ENCODE results near the gene FBXL13. TPM values are rescaled to one million over a fixed set of nuclear protein-coding genes. Genes with fewer than 3 reads are reported as not detected.

Gene FBXL13
- total and polyA plus RNA-seq, 4 experiments from 2014 or later: 0.10 to 2.2 (median 0.49) TPM; not detected in 1

DNA sequence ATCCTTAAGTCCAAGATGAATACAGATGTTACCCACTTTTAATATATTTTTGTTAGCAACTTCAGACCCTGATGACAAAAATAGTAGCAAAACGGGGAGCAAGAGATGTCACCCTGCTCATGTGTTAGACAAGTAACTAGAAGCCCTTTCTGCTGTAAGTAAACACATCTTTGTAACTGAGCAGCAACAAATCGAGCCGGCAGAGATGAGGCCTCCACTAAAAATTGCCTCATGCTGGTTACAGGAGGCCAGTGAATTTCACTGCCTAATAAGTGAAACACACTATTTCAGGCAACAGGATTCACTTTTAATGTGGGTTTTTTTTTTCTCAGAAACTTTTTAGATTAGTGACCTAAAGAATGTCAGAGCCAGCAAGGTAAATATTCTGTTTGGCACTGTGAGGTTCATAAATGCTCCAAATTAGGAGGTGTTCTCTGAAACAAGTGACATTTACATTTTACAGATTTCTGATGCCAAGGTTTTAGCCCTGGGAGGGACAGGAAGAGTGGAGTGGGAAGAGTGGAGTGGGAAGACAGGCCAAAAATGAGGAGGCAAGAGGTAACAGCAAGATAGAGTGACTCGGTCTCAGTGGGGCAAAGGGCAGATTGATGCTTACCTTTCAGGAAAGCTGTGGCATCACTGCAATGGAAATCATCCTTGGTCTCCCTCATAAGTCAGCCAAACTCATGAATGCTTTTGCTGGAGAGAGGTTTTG lies 215.4 kb downstream of the FBXL13 start:
- no peaks in the 10 kb centered on the region for H3K36me3 Mint-ChIP-seq
- intact Hi-C loops (cut with micrococcal nuclease): no loop called here
- H3K4me3 Mint-ChIP-seq: no peak overlapping the region

DNA sequence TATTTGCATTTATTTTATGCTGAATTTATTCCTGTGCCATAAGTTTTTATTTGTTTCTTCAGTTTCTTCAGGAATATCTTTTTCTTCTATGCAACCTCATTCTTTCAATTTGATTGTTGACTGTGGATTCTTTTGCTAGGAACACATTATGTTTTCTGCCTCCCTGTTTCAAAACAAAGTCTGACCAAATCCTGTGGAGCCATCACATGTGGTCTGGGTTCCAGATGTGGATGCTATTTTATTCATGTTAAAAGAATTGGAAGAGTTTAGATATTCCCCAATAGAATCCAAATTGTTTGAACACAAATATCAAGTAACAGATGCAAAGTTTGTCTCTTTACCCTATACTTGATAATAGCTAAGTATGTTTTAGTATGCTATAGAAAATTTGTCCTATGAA lies 218.6 kb downstream of the FBXL13 start:
- Histone ChIP-seq H3K4me1 (ENCODE audit: insufficient read depth, low read length) (no peaks in the 10 kb centered on the region), H3K27ac (ENCODE audit: low read depth, low read length) (no peak overlapping the region), H3K27me3 (ENCODE audit: insufficient read depth, low read length) (no peaks in the 10 kb centered on the region), H3K9me3 (ENCODE audit: control insufficient read depth in 1 of 2, low read length in 2 of 2) (no peaks in the 10 kb centered on the region), H3K4me3 (ENCODE audit: low read length in 2 of 2) (no peak overlapping the region), H3K36me3 (ENCODE audit: insufficient read depth, low read length) (no peaks in the 10 kb centered on the region)
- Mint-ChIP-seq H3K36me3 (peaks cover 13 to 18% of the 10 kb centered on the region in 2 donors), H3K4me1 (no peaks in the 10 kb centered on the region), H3K4me3 (no peak overlapping the region), H3K27me3 (no peaks in the 10 kb centered on the region), H3K27ac (no peak overlapping the region), H3K9me3 (peaks cover 2 to 19% (median 13%) of the 10 kb centered on the region in 8 donors)
- CTCF ChIA-PET (ENCODE audit: partially characterized antibody): no interaction called here
- DNase-seq: no peak
- intact Hi-C loops (cut with micrococcal nuclease): no loop called here
- POLR2A ChIA-PET (ENCODE audit: partially characterized antibody): no interaction called here

More for the DNA sequence above, 215.4 kb downstream of the FBXL13 start:
- POLR2A ChIA-PET (ENCODE audit: partially characterized antibody): no interaction called here
- H3K36me3 ChIP-seq (ENCODE audit: insufficient read depth, low read length): no peaks in the 10 kb centered on the region
- Mint-ChIP-seq H3K27me3 (peaks cover 0 to 2% of the 10 kb centered on the region in 2 donors), H3K4me1 (no peaks in the 10 kb centered on the region), H3K9me3 (peaks cover 0 to 3% (median 0%) of the 10 kb centered on the region in 8 donors), H3K27ac (no peak overlapping the region)
- H3K9me3 ChIP-seq (ENCODE audit: control insufficient read depth in 1 of 2, low read length in 2 of 2): no peaks in the 10 kb centered on the region
- CTCF ChIA-PET (ENCODE audit: partially characterized antibody): no interaction called here
- no peak overlapping the region for H3K27ac ChIP-seq (ENCODE audit: low read depth, low read length)
- no peaks in the 10 kb centered on the region for H3K4me1 ChIP-seq (ENCODE audit: insufficient read depth, low read length)
- no peak for DNase-seq
- H3K4me3 ChIP-seq (ENCODE audit: low read length in 2 of 2): no peak overlapping the region
- H3K27me3 ChIP-seq (ENCODE audit: insufficient read depth, low read length): no peaks in the 10 kb centered on the region

DNA sequence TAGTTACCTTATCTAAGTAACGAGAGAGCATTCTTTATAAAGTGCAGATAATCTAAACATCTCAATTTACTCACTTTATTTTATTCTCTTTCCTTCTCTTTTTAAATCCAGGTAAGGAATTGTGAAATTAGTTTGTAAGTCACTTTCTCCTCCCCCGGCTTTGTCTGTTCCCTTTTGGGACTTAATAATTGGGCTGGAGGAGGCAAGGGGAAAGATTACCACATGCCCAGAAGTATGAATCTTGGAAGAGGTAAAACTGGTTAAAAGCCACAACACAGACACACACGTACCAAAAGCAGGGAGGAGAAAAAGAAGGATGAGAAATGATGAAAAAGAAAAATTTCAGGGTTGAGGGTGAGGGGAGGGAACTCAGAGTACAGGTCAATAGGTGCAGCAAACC lies 225.1 kb downstream of the FBXL13 start:
- Histone ChIP-seq H3K9me3 (ENCODE audit: control insufficient read depth in 1 of 2, low read length in 2 of 2) (no peaks in the 10 kb centered on the region), H3K27me3 (ENCODE audit: insufficient read depth, low read length) (no peaks in the 10 kb centered on the region), H3K4me1 (ENCODE audit: insufficient read depth, low read length) (no peaks in the 10 kb centered on the region), H3K27ac (ENCODE audit: low read depth, low read length) (no peak overlapping the region), H3K36me3 (ENCODE audit: insufficient read depth, low read length) (no peaks in the 10 kb centered on the region), H3K4me3 (ENCODE audit: low read length in 2 of 2) (no peak overlapping the region)
- H3K4me1 Mint-ChIP-seq: no peaks in the 10 kb centered on the region
- H3K27me3 Mint-ChIP-seq: no peaks in the 10 kb centered on the region
- intact Hi-C loops (cut with micrococcal nuclease): no loop called here
- CTCF ChIA-PET (ENCODE audit: partially characterized antibody): no interaction called here
- peaks cover 2 to 16% (median 13%) of the 10 kb centered on the region in 8 donors for H3K9me3 Mint-ChIP-seq
- H3K27ac Mint-ChIP-seq: peak overlapping the region in 1 of 7 donors; percentile 57
- H3K36me3 Mint-ChIP-seq: peaks cover 14 to 25% of the 10 kb centered on the region in 2 donors
- no peak overlapping the region for H3K4me3 Mint-ChIP-seq
- POLR2A ChIA-PET (ENCODE audit: partially characterized antibody): no interaction called here
- no peak for DNase-seq

- no peaks in the 10 kb centered on the region for H3K9me3 ChIP-seq (ENCODE audit: control insufficient read depth in 1 of 2, low read length in 2 of 2)
- ChIA-PET POLR2A (ENCODE audit: partially characterized antibody) (no interaction called here), CTCF (ENCODE audit: partially characterized antibody) (no interaction called here)
- no peak for DNase-seq
- peaks cover 14 to 25% of the 10 kb centered on the region in 2 donors for H3K36me3 Mint-ChIP-seq
- peaks cover 2 to 16% (median 13%) of the 10 kb centered on the region in 8 donors for H3K9me3 Mint-ChIP-seq
- H3K4me1 ChIP-seq (ENCODE audit: insufficient read depth, low read length): no peaks in the 10 kb centered on the region
- H3K4me3 ChIP-seq (ENCODE audit: low read length in 2 of 2): no peak overlapping the region
- H3K27ac ChIP-seq (ENCODE audit: low read depth, low read length): no peak overlapping the region
- H3K4me1 Mint-ChIP-seq: no peaks in the 10 kb centered on the region
- H3K36me3 ChIP-seq (ENCODE audit: insufficient read depth, low read length): no peaks in the 10 kb centered on the region
- no peak overlapping the region for H3K27ac Mint-ChIP-seq
- H3K4me3 Mint-ChIP-seq: no peak overlapping the region
- H3K27me3 ChIP-seq (ENCODE audit: insufficient read depth, low read length): no peaks in the 10 kb centered on the region
- intact Hi-C loops (cut with micrococcal nuclease): no loop called here
- H3K27me3 Mint-ChIP-seq: no peaks in the 10 kb centered on the region
These were observed 225.5 kb downstream of the FBXL13 start for GRCh38 chr7:102849079-102849478.

GRCh38 chr7:102845346-102845745 lies 229.2 kb downstream of the FBXL13 start:
- no peaks in the 10 kb centered on the region for H3K4me1 Mint-ChIP-seq
- no peak overlapping the region for H3K27ac Mint-ChIP-seq
- Histone ChIP-seq H3K4me1 (ENCODE audit: insufficient read depth, low read length) (no peaks in the 10 kb centered on the region), H3K27ac (ENCODE audit: low read depth, low read length) (no peak overlapping the region), H3K36me3 (ENCODE audit: insufficient read depth, low read length) (no peaks in the 10 kb centered on the region), H3K9me3 (ENCODE audit: control insufficient read depth in 1 of 2, low read length in 2 of 2) (no peaks in the 10 kb centered on the region), H3K4me3 (ENCODE audit: low read length in 2 of 2) (no peak overlapping the region), H3K27me3 (ENCODE audit: insufficient read depth, low read length) (no peaks in the 10 kb centered on the region)
- no peaks in the 10 kb centered on the region for H3K9me3 Mint-ChIP-seq
- H3K36me3 Mint-ChIP-seq: peaks cover 3 to 12% of the 10 kb centered on the region in 2 donors
- H3K4me3 Mint-ChIP-seq: no peak overlapping the region
- intact Hi-C loops (cut with micrococcal nuclease): no loop called here
- no peak for DNase-seq
- H3K27me3 Mint-ChIP-seq: no peaks in the 10 kb centered on the region
- POLR2A ChIA-PET (ENCODE audit: partially characterized antibody): no interaction called here
- CTCF ChIA-PET (ENCODE audit: partially characterized antibody): no interaction called here

- no peaks in the 10 kb centered on the region for H3K4me1 ChIP-seq (ENCODE audit: insufficient read depth, low read length)
- no peak overlapping the region for H3K4me3 ChIP-seq (ENCODE audit: low read length in 2 of 2)
- no peaks in the 10 kb centered on the region for H3K36me3 ChIP-seq (ENCODE audit: insufficient read depth, low read length)
- no peaks in the 10 kb centered on the region for H3K9me3 ChIP-seq (ENCODE audit: control insufficient read depth in 1 of 2, low read length in 2 of 2)
- DNase-seq: no peak
- H3K27ac ChIP-seq (ENCODE audit: low read depth, low read length): no peak overlapping the region
- Mint-ChIP-seq H3K27me3 (no peaks in the 10 kb centered on the region), H3K36me3 (peaks cover 3 to 11% of the 10 kb centered on the region in 2 donors), H3K9me3 (no peaks in the 10 kb centered on the region), H3K27ac (no peak overlapping the region), H3K4me1 (no peaks in the 10 kb centered on the region), H3K4me3 (no peak overlapping the region)
- ChIA-PET CTCF (ENCODE audit: partially characterized antibody) (no interaction called here), POLR2A (ENCODE audit: partially characterized antibody) (no interaction called here)
- intact Hi-C loops (cut with micrococcal nuclease): no loop called here
- H3K27me3 ChIP-seq (ENCODE audit: insufficient read depth, low read length): no peaks in the 10 kb centered on the region
These were observed 230.7 kb downstream of the FBXL13 start for GRCh38 chr7:102843850-102844249.

GRCh38 chr7:102842284-102842683 lies 232.3 kb downstream of the FBXL13 start:
- intact Hi-C loops (cut with micrococcal nuclease): no loop called here
- CTCF ChIA-PET (ENCODE audit: partially characterized antibody): no interaction called here

More at GRCh38 chr7:102842284-102842683, 232.3 kb downstream of the FBXL13 start:
- no peak for DNase-seq
- Histone ChIP-seq H3K4me3 (ENCODE audit: low read length in 2 of 2) (no peak overlapping the region), H3K4me1 (ENCODE audit: insufficient read depth, low read length) (no peaks in the 10 kb centered on the region), H3K27ac (ENCODE audit: low read depth, low read length) (no peak overlapping the region), H3K9me3 (ENCODE audit: control insufficient read depth in 1 of 2, low read length in 2 of 2) (no peaks in the 10 kb centered on the region), H3K27me3 (ENCODE audit: insufficient read depth, low read length) (no peaks in the 10 kb centered on the region), H3K36me3 (ENCODE audit: insufficient read depth, low read length) (no peaks in the 10 kb centered on the region)
- H3K4me3 Mint-ChIP-seq: no peak overlapping the region
- no peaks in the 10 kb centered on the region for H3K27me3 Mint-ChIP-seq
- no peak overlapping the region for H3K27ac Mint-ChIP-seq
- H3K36me3 Mint-ChIP-seq: peaks cover 3 to 16% of the 10 kb centered on the region in 2 donors
- POLR2A ChIA-PET (ENCODE audit: partially characterized antibody): no interaction called here
- H3K9me3 Mint-ChIP-seq: no peaks in the 10 kb centered on the region
- no peaks in the 10 kb centered on the region for H3K4me1 Mint-ChIP-seq
